ENCODE measurements around the gene HNF1B.
A peak's percentile ranks its signal among the peaks of the same experiment; 100 is the strongest.

The HNF1B gene

DNA sequence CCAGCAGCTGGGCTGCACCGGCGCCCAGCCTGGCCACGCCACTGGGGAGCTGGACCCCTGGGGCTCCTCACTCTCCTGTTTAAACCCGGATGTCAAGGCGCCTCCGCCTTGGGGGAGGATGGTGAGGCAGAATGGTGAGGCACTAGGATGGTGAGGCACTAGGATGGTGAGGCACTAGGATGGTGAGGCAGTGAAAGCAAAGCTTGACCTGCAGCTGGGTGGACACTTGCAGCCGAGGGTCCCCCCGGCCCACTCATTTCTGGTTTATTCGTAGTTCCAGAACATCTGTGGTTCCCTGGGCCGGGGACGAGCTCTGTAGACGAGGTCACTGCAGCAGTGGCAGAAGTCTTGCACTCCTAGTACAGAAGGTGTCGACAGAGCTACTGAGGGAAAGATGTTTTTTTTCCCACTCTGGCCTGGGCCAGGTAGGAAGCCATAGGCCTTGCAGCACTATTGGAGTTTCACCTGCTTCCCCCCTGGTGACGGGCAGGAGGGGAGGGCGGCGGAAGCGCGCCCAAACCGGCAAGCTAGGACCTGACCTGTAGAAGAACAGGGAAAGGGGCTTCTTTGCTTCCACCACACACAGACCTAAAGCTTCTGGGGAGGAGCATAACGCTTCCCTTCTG is 1.1 kb upstream of the HNF1B start:
- H3K27ac ChIP-seq (ENCODE audit: low read length): no peak overlapping the region
- H3K4me1 ChIP-seq (ENCODE audit: control insufficient read depth, insufficient read depth, low read length): peaks cover 25% of the 10 kb centered on the region
- peaks cover 55 to 61% of the 10 kb centered on the region in 2 donors for H3K27me3 ChIP-seq (ENCODE audit: control insufficient read depth in 1 of 2, insufficient read depth in 2 of 2, low read length in 2 of 2)

DNA sequence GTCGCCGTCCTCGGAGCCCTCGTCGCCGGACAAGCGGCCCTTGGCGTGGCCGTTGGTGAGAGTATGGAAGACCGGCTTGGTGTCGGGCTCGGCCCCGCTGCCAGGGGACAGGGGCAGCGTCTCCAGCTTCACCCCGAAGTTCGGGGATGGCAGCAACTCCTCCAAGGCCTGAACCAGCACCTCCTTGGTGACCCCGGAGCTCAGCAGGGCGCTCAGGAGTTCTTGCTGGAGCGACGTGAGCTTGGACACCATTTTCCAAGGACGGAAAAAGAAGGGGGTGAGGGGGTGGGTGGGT is 279 bp downstream of the HNF1B start:
- H3K9ac ChIP-seq (ENCODE audit: low read length in 2 of 2): no peak overlapping the region
- no peaks in the 10 kb centered on the region for H3K9me3 ChIP-seq (ENCODE audit: control insufficient read depth in 2 of 2, low read length in 2 of 2)
- peaks cover 63 to 73% of the 10 kb centered on the region in 2 donors for H3K27me3 ChIP-seq (ENCODE audit: control insufficient read depth in 1 of 2, insufficient read depth in 2 of 2, low read length in 2 of 2)
- H3K4me1 ChIP-seq (ENCODE audit: control insufficient read depth, insufficient read depth, low read length): peaks cover 25% of the 10 kb centered on the region
- H3K36me3 ChIP-seq (ENCODE audit: control insufficient read depth in 2 of 2, insufficient read depth in 2 of 2, low read length in 2 of 2): no peaks in the 10 kb centered on the region
- H3K4me3 ChIP-seq (ENCODE audit: low read length in 2 of 2): no peak overlapping the region
- no peak overlapping the region for H3K27ac ChIP-seq (ENCODE audit: low read length)

More for the DNA sequence above, 1.1 kb upstream of the HNF1B start:
- H3K36me3 ChIP-seq (ENCODE audit: control insufficient read depth in 2 of 2, insufficient read depth in 2 of 2, low read length in 2 of 2): no peaks in the 10 kb centered on the region
- H3K9me3 ChIP-seq (ENCODE audit: control insufficient read depth in 2 of 2, low read length in 2 of 2): no peaks in the 10 kb centered on the region
- no peak overlapping the region for H3K9ac ChIP-seq (ENCODE audit: low read length in 2 of 2)
- no peak overlapping the region for H3K4me3 ChIP-seq (ENCODE audit: low read length in 2 of 2)

DNA sequence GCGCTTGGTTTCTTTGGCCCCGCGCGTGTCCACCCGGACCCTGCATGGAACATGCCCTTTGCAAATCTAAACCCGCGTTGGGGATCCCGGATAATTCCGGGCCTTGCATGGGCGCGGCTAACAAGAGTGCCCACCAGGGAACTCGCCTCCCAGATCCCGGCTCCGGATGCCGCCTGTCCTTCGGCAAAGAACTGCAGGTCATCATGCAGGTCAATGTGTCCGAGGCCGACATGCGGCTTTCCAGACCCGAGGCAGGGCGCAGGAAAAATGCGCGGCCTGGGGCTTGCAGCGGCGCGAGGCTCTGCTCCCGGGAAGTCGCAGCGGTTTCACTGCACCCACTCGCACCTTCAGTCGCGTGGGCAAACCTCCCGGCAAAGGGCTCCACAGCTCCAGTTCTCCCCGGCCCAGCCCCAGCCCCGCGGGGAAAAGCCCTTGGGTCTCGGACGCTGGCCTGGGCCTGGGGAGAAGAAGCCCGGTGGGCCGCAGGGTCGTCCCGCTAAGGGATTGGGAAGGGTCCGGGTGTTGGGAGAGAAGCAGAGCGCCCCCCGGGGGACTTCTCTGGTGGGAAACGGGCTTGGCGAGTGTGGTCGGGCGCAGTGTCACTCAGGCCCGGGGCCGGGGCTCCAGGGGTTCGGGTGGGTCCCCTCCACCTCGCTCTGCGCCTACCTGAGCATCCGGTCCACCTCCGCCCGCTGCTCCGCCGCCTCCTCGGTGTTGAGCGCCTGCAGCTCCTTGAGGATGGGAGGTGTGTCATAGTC is 805 bp downstream of the HNF1B start:
- peak overlapping the region in 1 of 2 donors; percentile 22 for H3K4me3 ChIP-seq (ENCODE audit: low read length in 2 of 2)
- no peak overlapping the region for H3K27ac ChIP-seq (ENCODE audit: low read length)
- peaks cover 68 to 79% of the 10 kb centered on the region in 2 donors for H3K27me3 ChIP-seq (ENCODE audit: control insufficient read depth in 1 of 2, insufficient read depth in 2 of 2, low read length in 2 of 2)
- H3K9ac ChIP-seq (ENCODE audit: low read length in 2 of 2): no peak overlapping the region
- H3K9me3 ChIP-seq (ENCODE audit: control insufficient read depth in 2 of 2, low read length in 2 of 2): no peaks in the 10 kb centered on the region
- H3K36me3 ChIP-seq (ENCODE audit: control insufficient read depth in 2 of 2, insufficient read depth in 2 of 2, low read length in 2 of 2): no peaks in the 10 kb centered on the region
- H3K4me1 ChIP-seq (ENCODE audit: control insufficient read depth, insufficient read depth, low read length): peaks cover 25% of the 10 kb centered on the region

DNA sequence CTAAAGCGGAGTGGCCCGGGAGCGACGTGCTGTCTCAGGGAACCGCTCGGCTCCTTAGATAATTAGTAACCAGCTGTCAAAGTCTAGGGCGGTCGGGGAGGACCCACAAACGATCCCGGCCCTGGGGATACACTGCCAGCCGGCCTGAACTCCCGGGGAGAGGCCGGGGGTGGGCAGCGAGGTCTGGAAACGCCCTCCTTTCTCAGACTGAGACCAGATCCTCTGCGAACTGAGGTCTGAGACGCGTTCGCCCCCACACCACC is 1.3 kb downstream of the HNF1B start:
- Histone ChIP-seq H3K27me3 (ENCODE audit: control insufficient read depth in 1 of 2, insufficient read depth in 2 of 2, low read length in 2 of 2) (peaks cover 71 to 82% of the 10 kb centered on the region in 2 donors), H3K9ac (ENCODE audit: low read length in 2 of 2) (no peak overlapping the region), H3K27ac (ENCODE audit: low read length) (no peak overlapping the region), H3K4me3 (ENCODE audit: low read length in 2 of 2) (peak overlapping the region in 1 of 2 donors; percentile 22), H3K36me3 (ENCODE audit: control insufficient read depth in 2 of 2, insufficient read depth in 2 of 2, low read length in 2 of 2) (no peaks in the 10 kb centered on the region), H3K9me3 (ENCODE audit: control insufficient read depth in 2 of 2, low read length in 2 of 2) (no peaks in the 10 kb centered on the region), H3K4me1 (ENCODE audit: control insufficient read depth, insufficient read depth, low read length) (peaks cover 25% of the 10 kb centered on the region)

DNA sequence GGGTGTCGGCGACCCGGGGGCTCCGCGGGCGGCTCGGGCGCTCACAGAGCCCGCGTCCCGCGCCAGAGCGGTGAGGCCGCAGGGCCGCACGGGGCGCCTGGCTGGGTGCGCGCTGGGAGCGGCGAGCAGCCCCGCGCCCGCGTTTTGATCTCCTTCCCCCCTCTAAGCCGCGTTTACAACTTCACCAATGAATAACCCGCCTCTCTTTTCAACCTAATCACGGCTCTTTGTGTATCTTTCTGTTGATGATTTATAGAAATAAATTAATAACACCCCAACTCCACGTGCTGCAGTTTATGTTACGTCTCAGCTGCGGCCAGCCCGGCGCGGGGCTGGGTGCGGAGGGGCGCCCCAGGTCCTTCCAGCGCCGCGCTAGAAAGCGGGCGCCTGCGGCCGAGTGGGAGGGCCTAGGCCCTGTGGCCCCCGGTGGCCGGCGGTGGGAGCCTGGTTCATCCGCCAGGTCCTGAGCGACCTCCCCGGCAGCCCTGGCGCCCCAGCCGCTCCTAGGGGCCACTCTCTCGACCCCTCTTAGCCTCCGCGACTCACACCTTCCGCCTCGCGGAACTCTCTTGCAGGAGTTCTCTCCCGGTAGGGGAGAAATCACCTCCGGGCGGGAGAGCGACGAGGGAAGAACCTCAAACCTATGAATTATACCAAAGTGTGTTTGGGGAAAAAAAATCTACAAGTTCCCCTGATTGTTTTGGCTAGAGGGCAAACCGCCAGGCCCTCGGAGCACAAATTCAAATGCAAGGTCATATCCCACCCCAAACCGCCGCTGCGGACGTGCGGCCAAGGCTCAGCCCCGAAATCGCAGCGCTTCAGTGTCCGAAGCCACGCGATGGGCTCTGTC is 1.9 kb downstream of the HNF1B start:
- H3K27ac ChIP-seq (ENCODE audit: low read length): no peak overlapping the region
- H3K27me3 ChIP-seq (ENCODE audit: control insufficient read depth in 1 of 2, insufficient read depth in 2 of 2, low read length in 2 of 2): peaks cover 72 to 88% of the 10 kb centered on the region in 2 donors
- no peaks in the 10 kb centered on the region for H3K36me3 ChIP-seq (ENCODE audit: control insufficient read depth in 2 of 2, insufficient read depth in 2 of 2, low read length in 2 of 2)
- H3K9ac ChIP-seq (ENCODE audit: low read length in 2 of 2): no peak overlapping the region
- no peaks in the 10 kb centered on the region for H3K9me3 ChIP-seq (ENCODE audit: control insufficient read depth in 2 of 2, low read length in 2 of 2)
- H3K4me1 ChIP-seq (ENCODE audit: control insufficient read depth, insufficient read depth, low read length): peaks cover 25% of the 10 kb centered on the region
- peak overlapping the region in 1 of 2 donors; percentile 66 for H3K4me3 ChIP-seq (ENCODE audit: low read length in 2 of 2)

DNA sequence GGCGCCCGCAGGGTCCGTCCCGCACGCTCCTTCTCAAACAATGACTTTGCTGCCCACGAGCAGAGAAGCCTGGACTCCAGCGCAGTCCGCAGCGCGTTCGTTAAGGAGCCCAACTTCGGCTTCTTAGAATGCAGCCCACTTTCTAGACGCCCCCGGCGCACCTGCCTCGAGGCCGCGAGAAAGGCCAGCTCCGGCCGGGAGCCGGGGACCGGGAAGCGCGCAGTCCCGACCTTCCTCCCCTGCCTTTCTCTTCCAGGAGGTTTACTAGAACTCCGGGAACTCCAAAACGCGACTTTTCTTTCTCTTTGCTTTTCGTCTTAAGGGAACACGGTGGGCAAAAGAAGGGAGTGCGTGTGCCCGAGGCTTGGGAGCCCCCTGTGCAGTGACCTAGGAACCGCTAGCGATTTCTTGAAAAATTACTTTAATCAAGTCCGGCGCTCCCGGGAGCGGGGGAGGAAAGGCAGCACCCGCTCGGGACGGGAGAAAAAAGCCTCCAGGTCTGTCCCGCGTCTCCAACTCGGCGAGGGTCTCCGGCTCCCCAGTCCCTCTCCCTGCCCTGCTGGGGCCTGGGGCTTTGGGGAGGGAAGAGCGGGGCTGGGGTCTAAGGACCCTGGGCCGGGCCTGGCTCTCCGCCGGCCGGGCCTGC is 2.6 kb downstream of the HNF1B start:
- Histone ChIP-seq H3K27me3 (ENCODE audit: control insufficient read depth in 1 of 2, insufficient read depth in 2 of 2, low read length in 2 of 2) (peaks cover 74 to 92% of the 10 kb centered on the region in 2 donors), H3K9me3 (ENCODE audit: control insufficient read depth in 2 of 2, low read length in 2 of 2) (no peaks in the 10 kb centered on the region), H3K4me3 (ENCODE audit: low read length in 2 of 2) (peak overlapping the region; percentile 46 to 66), H3K36me3 (ENCODE audit: control insufficient read depth in 2 of 2, insufficient read depth in 2 of 2, low read length in 2 of 2) (no peaks in the 10 kb centered on the region), H3K9ac (ENCODE audit: low read length in 2 of 2) (no peak overlapping the region), H3K27ac (ENCODE audit: low read length) (no peak overlapping the region), H3K4me1 (ENCODE audit: control insufficient read depth, insufficient read depth, low read length) (peaks cover 25% of the 10 kb centered on the region)

DNA sequence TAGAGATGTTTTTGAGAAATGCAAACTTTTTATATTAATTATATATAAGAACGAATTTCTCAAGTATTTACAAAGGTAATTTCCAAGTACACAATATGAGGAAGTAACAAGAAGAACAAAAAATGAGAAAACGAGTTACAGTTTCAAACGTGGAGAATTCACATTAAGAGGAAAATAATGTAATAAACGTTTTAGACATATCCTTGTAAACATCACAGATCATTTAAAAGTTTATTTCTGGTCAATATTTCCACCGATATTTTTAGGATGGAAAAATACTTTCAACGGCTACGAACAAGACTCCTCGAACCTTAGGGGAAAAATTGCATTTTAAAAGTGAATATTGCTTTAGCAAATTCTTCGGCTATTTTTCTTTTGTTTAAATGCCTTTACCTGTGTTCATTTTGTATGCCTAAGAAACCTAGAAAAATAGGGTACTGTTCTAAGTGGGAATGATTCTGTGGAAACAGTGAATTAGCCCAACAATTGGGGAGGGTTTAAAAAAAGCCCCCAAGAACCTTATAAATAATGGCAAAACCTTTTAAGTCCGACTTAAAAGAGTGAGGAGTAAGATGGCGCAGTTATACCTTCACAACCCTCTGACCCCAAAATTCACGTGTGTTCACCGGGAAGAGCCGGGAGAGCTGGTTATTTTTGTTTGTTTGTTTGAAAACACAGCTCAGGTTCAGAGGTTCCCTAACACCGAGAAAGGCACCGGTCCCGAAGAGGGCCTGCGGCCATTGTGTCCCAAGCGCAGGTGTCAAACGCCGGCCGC is 3.3 kb downstream of the HNF1B start:
- Histone ChIP-seq H3K4me3 (ENCODE audit: low read length in 2 of 2) (peak overlapping the region; percentile 46 to 66), H3K4me1 (ENCODE audit: control insufficient read depth, insufficient read depth, low read length) (peaks cover 25% of the 10 kb centered on the region), H3K27ac (ENCODE audit: low read length) (no peak overlapping the region), H3K36me3 (ENCODE audit: control insufficient read depth in 2 of 2, insufficient read depth in 2 of 2, low read length in 2 of 2) (no peaks in the 10 kb centered on the region), H3K27me3 (ENCODE audit: control insufficient read depth in 1 of 2, insufficient read depth in 2 of 2, low read length in 2 of 2) (peaks cover 74 to 92% of the 10 kb centered on the region in 2 donors), H3K9me3 (ENCODE audit: control insufficient read depth in 2 of 2, low read length in 2 of 2) (no peaks in the 10 kb centered on the region), H3K9ac (ENCODE audit: low read length in 2 of 2) (no peak overlapping the region)

DNA sequence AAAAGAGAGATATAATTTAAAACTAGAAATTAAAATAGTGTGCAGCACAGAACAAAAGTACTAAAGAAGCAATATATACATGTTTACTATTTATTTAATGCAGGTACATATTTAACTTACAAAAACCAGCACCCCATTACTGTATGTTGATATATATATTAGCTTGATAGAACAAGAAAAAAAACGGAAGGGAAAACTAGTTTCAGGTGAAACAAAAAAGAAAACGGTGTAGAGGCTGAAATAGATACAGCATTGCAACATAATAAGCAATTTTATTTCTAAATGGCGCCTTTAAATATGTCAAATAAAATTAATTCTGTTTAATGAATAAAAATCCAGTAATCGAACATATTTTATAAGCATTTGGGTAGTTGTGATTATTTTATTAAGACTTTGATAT is 3.9 kb downstream of the HNF1B start:
- Histone ChIP-seq H3K36me3 (ENCODE audit: control insufficient read depth in 2 of 2, insufficient read depth in 2 of 2, low read length in 2 of 2) (no peaks in the 10 kb centered on the region), H3K27me3 (ENCODE audit: control insufficient read depth in 1 of 2, insufficient read depth in 2 of 2, low read length in 2 of 2) (peaks cover 70 to 93% of the 10 kb centered on the region in 2 donors), H3K4me1 (ENCODE audit: control insufficient read depth, insufficient read depth, low read length) (peaks cover 25% of the 10 kb centered on the region), H3K9ac (ENCODE audit: low read length in 2 of 2) (no peak overlapping the region), H3K4me3 (ENCODE audit: low read length in 2 of 2) (no peak overlapping the region), H3K9me3 (ENCODE audit: control insufficient read depth in 2 of 2, low read length in 2 of 2) (no peaks in the 10 kb centered on the region), H3K27ac (ENCODE audit: low read length) (no peak overlapping the region)

DNA sequence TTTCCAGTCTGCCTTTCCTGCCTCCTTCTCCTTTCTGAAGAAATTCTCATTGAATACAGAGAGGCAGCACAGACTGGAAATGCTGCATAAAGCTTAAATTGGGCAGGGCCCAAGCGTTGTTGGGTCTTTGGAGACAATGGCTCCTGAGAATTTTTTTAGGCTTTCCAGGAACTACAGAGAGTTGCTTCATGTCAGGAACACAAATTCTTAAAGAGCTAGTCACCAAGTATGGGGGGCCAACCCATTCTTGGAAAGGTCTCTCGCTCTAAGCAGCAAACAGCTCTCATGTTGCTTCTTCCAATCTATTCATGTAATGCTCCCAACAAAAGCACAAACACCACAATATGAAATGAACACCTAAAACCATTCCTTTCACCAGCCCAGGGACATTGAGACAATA is 6.9 kb downstream of the HNF1B start:
- Histone ChIP-seq H3K9ac (ENCODE audit: low read length in 2 of 2) (no peak overlapping the region), H3K27me3 (ENCODE audit: control insufficient read depth in 1 of 2, insufficient read depth in 2 of 2, low read length in 2 of 2) (peaks cover 49 to 66% of the 10 kb centered on the region in 2 donors), H3K9me3 (ENCODE audit: control insufficient read depth in 2 of 2, low read length in 2 of 2) (no peaks in the 10 kb centered on the region), H3K27ac (ENCODE audit: low read length) (no peak overlapping the region), H3K36me3 (ENCODE audit: control insufficient read depth in 2 of 2, insufficient read depth in 2 of 2, low read length in 2 of 2) (no peaks in the 10 kb centered on the region), H3K4me3 (ENCODE audit: low read length in 2 of 2) (no peak overlapping the region), H3K4me1 (ENCODE audit: control insufficient read depth, insufficient read depth, low read length) (peaks cover 11% of the 10 kb centered on the region)

DNA sequence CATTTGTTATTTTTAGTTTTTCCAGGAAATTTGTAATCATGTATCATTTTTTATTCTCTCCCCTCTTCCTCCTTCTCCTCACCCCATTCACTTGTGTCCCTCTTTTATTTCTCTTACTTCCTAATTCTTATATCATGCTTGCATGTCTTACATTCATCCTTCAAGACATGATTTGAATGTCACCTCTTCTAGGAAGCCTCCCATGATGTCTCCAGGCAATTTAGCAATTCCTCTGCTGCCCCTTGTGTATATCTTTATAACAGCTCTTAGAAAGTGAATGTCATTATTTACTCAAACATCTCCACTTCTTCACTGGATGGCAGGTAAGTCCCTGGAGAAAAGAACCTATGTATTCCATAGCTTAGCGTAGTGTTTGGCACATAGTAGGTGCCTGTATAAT is 7.8 kb downstream of the HNF1B start:
- Histone ChIP-seq H3K4me3 (ENCODE audit: low read length in 2 of 2) (no peak overlapping the region), H3K4me1 (ENCODE audit: control insufficient read depth, insufficient read depth, low read length) (peaks cover 3% of the 10 kb centered on the region), H3K36me3 (ENCODE audit: control insufficient read depth in 2 of 2, insufficient read depth in 2 of 2, low read length in 2 of 2) (no peaks in the 10 kb centered on the region), H3K9ac (ENCODE audit: low read length in 2 of 2) (no peak overlapping the region), H3K27me3 (ENCODE audit: control insufficient read depth in 1 of 2, insufficient read depth in 2 of 2, low read length in 2 of 2) (peaks cover 43 to 57% of the 10 kb centered on the region in 2 donors), H3K9me3 (ENCODE audit: control insufficient read depth in 2 of 2, low read length in 2 of 2) (no peaks in the 10 kb centered on the region), H3K27ac (ENCODE audit: low read length) (no peak overlapping the region)

Data from stomach smooth muscle (tissue), 2 donors.